MM.1S (cell line): ENCODE measurements around the gene MBLAC1.

ENCODE experiments used
- EZH2 ChIP-seq: fragments of 300-600 bp; sonication (generic); optimal IDR thresholded peaks from 2 replicates; pipeline ENCODE3; 2017; ENCODE audit warnings: low read depth, mild to moderate bottlenecking, antibody characterized with exemption, low read length, mixed read lengths
- EZH2phosphoT487 ChIP-seq: fragments of 300-600 bp; sonication (generic); IDR thresholded peaks from 2 replicates; pipeline ENCODE4 v1.6.1; 2018; ENCODE audit warnings: antibody characterized with exemption, low read length
- TF ChIP-seq, protein P1 (sequence below): fragments of 300-600 bp; sonication (generic); IDR thresholded peaks from 2 replicates; pipeline ENCODE4 v1.5.1; 2016; ENCODE audit warnings: antibody characterized with exemption, low read length, mixed read lengths

DNA sequence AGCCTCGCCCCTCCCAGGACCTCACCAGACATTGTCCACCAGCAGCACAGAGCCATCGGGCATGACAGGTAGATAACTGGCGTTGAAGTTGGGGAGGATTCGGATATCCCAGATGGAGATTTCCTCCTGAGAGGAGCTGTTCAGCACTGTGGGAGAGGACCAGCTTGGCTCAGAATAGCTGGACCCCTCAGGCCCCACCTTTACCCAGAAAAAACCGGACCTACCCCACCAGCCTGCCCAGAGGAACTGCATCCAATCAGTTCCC, 30.2 kb downstream of the MBLAC1 start:
- TF ChIP-seq, protein P1, sequence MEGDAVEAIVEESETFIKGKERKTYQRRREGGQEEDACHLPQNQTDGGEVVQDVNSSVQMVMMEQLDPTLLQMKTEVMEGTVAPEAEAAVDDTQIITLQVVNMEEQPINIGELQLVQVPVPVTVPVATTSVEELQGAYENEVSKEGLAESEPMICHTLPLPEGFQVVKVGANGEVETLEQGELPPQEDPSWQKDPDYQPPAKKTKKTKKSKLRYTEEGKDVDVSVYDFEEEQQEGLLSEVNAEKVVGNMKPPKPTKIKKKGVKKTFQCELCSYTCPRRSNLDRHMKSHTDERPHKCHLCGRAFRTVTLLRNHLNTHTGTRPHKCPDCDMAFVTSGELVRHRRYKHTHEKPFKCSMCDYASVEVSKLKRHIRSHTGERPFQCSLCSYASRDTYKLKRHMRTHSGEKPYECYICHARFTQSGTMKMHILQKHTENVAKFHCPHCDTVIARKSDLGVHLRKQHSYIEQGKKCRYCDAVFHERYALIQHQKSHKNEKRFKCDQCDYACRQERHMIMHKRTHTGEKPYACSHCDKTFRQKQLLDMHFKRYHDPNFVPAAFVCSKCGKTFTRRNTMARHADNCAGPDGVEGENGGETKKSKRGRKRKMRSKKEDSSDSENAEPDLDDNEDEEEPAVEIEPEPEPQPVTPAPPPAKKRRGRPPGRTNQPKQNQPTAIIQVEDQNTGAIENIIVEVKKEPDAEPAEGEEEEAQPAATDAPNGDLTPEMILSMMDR, result no peak
- TF ChIP-seq EZH2 (no peak), EZH2phosphoT487 (no peak)
